GM11168 (cell line): ENCODE data around the gene PIK3C2B.

Source experiments
- in situ Hi-C: fragments of 300-500 bp; cut with MboI; formaldehyde crosslinking; loops from one replicate; pipeline ENCODE4 v1.12.0; 2022; ENCODE audit warnings: low sequenced_read_pairs; ENCODE audit not compliant: unreplicated experiment

The PIK3C2B gene

DNA sequence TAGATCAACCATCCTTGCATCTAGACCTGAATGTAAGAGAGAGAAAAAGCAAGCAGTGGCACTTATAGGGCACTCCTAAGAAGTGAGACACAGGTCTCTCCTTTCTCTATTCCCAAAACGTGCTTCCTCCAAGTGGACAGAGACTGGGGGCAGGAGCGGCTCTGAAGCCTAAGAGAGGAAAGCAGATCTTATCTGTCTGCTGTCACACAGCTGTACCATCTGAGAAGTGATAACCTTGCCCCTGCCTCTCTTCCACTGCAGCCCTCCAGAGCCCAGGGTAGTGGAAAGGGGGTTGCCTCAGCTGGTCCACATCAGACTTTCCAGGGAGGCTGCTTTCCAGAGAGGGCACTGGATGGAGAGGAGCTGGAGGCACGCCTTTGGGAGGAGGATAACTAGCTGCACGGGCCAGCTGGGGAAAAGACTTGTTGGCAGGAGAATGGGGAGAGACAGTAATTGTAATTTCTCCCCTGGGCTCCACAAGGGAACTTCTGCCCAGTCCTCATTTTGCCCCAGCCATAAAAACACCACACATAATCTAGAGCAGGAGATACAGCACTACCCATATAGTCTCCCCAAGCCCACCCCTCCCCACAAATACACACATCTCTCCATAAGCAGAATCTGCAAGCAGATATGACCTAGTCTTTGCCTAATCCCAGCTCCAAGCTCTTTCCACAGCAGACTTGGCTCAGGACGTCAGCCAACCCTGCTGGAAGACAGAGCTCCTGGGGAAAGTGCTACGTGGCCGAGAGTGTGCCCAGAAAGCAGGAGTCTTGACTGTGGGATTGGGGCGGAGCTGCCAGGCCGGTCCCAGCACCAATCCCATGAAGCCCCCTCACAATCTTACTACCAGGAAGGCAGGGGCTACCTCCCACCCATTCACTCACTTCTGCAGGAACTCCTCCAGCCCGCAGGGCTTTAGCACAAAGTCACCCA lies 31.2 kb downstream of the PIK3C2B start:
- in situ Hi-C loops, result no loop called here

DNA sequence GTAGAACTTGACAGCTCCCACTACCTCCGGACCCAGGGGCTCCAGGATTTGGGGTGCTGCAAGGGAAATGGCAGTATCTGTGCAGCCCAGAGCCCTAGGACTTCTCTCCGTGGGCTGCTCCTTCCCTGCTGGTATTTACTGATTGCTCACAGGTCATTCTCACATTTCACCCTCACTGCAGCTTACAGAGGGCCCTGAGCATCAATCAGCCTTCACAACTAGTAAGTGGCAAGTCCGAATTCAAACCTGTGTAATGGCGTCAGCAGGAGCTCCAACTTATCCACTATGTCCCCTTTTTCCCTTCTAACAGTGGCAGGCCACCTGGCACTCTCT lies 32.4 kb downstream of the PIK3C2B start:
- in situ Hi-C loops, result no loop called here

DNA sequence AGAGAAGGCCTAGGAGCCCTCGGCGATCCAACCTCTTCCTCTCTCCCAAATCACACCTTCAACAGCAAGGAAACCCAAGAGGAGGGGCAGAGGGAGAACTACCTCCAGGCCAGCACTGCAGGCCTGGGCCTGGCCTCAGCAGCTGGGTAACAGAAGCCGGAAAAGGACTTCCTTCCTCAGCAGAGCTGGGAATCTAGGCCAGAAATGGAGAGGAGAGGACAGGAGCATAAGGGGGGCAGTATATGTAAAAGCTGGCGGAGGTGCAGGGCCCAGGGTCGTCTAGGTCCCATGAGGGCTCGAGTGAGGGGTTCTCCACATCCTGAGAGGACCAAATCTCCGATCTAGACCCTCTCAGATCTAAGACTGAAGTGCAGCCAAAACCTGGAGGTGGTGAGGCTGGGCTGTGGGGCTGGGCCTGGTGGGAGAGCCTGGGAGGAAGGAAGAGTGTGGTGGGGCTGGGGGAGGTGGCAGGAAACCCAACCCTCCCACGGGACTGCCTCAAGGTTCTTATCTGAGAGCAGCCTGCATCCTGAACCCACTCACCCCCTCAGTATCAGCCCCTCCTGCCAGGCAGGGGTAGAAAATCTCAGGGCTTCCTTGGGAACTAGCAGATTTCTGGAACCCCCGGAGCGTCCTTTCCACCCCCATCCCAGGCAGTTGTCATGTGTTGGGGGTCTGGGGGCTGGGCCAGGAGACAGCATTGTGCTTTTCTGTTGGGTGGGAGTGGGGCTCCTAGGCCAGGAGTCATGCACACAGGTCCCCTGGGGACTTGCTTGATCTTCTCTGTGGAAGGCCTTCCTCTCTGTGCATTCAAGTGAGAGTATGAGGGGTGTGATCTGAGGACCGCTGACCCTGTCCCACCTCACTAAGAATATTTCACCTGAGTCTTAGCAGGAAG lies 33.0 kb downstream of the PIK3C2B start:
- in situ Hi-C loops, result no loop called here

DNA sequence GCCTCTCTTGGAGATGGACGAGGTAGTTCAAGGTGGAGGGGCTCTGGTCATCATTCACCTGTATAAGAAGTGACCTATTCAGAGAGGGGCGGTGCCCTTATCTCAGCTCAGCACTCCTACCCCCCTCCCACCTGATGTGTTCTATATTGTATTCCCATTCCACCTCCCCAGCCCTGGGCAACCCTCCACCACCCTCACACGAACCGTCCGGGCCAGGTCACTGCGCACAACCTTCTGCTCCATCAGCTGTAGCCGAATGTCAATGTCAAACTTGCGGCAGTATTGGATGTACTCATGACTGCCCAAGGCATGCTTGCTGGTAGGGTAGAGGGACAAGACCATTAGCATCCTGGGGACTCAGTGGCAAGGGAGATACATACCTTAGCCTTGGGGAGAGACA lies 34.3 kb downstream of the PIK3C2B start:
- in situ Hi-C loops, result no loop called here

DNA sequence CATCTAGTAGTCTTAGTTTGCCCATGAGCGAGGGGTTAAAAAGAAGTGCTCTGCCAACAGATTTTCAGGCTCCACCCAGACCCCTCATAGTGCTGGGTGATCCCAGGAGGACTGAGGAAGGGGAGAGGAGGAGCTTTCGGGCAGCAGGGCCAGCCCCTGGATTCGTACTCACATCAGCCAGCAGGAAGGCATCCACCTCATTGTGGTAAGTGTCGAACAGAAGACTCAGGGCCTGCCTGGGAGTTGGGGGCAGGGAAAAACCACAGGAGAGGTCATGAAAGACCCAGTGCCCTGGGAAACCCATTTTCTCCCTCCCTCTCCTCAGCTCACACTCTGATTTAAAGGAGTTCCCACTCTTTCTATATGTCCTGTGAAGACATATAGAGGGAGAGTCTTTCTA lies 34.9 kb downstream of the PIK3C2B start:
- in situ Hi-C loops, result no loop called here

DNA sequence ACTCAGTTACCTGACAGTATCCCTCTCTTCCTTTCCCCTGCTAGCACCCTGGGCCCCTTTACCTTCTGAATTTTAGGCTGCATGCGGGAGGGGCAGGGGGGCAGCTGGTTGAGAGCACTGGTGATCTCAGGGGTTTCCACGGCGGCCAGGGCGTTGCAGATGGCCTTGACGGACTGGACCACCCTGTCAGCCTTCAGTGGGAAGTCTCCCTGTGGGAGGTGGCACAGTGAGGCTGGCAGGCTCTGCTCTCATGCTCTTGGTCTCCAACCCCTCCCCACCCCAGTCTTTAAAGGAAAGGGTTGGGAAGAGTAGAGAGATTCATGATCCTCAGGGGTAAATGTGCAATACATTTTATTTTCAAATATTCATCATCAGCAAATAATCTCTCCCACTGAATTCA lies 36.9 kb downstream of the PIK3C2B start:
- in situ Hi-C loops, result no loop called here

DNA sequence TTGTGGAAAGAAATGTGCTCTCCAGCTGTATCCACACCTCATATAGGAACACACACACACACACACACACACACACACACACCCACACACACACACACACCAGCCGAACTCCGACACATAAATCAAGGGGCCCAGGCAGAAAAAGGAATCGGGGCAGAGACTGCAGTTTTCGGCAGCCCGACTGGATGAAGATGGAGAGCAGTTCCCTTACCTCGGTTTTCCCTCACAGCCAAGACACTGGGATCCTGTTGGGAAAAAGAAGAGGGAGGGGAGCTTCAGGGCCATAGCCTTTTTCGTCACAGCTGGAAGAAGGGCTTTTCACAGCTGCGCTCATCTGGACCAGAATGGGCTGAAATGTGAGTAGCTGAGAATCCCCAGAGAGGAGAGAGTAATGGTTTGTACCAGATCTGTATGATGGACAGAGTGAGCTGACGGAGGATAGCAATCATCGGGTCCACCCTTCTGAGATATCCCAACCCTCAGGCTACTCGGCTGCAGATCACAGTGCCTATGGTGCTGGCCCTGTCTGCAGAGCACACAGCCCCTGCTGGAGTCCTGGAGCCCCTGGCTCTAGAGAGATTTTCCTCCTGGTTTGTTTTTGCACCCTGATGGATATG lies 37.7 kb downstream of the PIK3C2B start:
- in situ Hi-C loops, result no loop called here

DNA sequence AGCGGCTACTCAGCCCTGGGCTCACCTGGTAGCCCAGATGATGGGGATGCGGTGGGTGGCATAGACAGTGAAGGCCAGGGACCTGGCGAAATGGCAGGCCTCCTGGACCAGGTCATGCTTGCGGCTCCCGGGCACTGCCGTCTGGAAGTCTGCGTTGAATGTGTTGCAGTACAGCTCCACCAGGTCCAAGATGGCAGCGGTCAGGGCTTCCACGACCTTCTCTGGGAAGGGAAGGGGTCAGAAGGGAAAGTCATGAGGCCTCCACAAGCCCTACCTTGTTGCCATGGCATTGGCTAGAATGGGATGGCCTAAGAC lies 38.8 kb downstream of the PIK3C2B start:
- in situ Hi-C loops, result no loop called here

DNA sequence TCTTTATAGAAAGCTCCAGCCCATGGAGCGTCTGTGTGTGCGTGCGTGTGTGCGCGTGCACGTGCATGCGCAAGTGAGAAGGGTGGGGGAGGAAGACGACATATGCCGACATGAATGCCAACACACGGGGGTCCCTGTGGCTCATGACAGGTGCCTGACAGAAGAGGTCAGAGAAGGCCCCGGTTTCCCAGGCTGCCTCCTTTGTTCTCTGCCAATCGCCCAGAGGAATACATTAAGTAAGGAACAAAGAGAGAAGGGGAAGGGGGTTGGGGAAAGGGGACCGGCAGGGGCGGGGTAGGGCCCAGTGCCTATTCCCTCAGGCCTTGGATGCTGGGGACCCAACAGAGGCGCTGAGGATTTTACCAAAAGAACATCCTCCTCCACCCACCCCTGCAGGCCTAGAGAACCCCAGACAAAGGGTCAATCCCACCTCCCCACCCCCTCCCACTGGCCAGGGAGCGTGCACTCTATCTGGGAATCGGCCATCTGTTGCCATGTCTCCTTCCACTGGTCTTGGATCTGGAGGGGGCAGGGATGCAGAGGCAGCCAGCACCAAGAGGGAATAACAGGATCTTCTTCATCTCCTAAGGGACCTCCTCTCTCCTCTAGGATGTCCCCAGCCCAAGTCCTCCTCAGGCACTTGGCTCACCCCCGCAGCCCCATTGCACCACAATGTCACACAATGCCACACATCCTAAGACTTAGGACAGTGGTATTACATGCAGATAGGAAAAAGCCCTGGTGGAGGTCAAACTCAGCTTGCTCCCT lies 39.4 kb downstream of the PIK3C2B start:
- in situ Hi-C loops, result no loop called here

DNA sequence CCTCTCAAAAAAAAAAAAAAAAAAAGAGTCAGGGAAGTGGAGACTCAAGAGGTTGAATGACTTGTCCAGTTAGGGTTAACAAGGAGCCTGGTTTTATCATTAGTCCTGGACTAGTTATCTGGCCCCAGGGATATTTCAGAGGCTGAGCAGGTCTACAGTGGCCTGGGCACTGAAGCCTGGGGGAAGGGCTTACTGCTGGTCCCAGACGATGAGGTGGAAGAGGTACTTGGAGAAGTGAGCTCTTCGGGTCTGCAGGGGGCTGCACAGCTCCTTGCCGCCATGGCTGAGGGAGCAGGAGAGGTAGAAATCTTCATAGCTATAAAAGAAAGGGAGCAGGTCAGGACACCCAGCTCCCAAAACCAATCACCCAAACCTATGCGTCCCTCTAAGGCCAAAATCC lies 40.1 kb downstream of the PIK3C2B start:
- in situ Hi-C loops, result no loop called here

DNA sequence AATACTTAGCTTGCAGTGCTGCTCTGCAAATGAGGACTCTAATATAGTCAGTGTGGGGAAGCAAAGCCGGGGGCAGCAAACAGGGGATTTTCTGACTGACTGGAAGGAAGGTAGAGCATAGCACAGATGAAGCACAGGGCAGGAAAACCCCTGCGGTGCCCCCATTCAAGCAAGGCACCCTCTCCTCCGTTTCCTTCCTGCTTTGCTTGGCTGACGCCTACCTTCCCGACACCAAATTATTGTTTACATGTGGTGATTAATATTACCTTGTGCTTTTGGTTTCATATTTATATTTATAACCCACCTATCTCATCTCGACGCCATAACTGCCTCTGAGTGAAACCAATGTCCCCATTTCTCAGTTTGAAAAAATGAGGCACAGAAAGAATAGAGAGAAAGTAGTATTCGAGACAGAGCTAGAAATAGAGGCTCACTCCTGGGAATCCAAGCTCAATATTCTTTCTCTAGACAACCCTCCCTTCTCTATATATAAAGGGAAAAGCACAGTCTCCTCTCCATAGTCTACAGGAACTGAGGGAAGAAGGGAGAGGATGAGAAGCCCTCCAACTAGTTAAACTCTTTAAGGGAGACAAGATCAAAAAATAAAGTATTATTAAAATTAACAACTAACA lies 41.3 kb downstream of the PIK3C2B start:
- in situ Hi-C loops, result no loop called here

DNA sequence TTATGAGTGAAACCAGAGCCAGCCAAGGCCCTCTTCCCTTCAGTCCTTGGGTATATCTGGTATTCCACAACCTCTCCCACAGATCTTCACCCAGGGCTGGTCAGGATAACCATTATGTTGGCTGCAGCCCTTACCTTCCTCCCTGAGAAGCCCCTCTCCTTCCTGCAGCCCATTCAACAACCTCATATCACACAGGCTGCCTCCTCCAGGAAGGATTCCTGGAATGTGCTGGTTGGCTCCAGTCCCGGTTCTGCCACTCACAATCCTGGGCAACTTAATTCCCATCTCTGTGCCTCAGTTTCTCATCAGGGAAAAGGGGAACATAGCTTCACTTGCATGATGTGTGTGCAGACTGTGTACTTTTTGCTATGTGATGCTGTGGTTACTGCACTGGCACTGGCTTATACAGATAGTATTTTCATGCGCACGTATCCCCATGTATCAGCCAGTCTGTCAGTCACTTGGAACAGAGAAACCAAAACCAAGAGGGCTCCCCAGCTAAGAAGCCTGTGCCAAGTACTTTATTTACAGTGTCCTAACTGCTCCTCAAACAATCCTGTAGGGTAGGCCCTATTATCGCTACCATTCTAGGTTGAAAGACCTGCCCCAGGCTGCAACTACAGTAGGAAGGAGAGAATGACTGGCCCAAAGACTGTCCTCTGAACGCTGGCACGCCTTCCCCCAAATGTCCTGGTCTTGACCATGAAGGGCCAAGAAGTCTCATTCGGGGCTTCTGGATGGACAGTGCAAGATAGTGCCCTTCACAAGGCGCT lies 43.1 kb downstream of the PIK3C2B start:
- in situ Hi-C loops, result no loop called here

DNA sequence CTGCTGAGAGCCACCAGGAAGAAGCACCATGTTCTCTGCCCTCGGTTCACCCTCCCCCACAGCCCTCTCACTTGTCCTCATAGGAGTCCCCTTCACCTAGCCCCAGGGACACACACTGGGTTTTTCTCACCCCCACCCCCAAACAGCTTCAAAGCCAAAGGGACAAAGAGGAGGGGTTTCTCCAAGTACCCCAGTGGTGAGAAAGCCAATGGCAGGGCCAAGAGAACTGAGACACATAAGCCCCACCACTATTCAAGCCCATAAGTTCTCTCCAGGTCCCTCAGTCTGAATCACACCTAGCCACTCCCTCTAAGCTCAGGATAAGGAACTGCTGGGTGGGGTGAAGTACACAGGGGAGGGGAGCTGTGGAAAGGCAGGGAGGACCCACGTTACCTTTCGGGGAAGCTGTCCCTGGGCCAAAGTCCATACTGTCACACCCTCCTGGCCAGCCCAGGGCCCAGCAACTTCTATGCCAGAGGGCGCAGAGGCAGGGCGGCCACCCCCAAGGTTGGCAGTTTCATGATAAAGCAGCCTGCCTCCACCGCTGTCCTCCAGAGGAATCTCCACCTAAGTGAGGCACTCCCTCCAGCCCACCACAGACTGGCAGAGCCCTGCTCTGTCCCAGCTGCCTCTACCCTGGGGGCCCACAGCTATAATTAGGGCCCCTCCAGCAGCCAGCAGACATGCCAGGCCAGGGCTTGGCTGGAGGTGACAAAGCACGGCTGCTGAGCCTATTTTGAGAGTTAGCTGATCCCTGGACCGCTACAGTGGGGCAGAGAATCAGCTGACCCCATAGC lies 43.9 kb downstream of the PIK3C2B start:
- in situ Hi-C loops, result no loop called here

DNA sequence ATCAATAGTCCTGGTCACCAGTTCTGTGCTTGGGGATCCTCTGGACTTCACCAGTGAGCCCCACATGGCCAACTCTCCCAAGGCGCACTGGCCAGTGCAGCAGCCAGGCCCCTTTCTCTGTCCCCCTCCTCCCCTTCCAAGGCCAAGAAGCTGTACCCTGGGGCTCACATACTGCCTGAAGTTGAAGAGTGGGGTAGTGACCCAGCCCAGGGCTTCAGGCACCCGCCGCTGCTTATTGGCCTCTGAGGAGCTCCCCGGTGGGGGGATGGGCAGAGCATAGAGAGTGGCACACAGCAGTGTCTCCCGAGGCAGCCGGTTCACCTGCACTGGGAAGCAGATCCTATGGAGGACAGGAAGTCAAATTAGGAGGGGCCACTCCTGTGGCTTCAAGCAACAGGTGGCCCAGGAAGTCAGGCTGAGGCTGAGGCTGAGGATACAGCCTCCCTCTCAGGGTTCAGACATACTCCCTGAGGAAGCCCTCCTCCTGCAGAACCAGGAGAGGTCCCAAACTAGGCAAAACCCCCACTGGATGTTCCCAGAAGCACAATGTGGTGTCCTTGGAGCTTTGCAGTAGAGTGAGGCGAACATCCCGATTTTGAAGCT lies 44.8 kb downstream of the PIK3C2B start:
- in situ Hi-C loops, result loop anchor here (5.0 kb wide), 1 partner anchor 53 kb away; no protein-coding TSS in a partner anchor

DNA sequence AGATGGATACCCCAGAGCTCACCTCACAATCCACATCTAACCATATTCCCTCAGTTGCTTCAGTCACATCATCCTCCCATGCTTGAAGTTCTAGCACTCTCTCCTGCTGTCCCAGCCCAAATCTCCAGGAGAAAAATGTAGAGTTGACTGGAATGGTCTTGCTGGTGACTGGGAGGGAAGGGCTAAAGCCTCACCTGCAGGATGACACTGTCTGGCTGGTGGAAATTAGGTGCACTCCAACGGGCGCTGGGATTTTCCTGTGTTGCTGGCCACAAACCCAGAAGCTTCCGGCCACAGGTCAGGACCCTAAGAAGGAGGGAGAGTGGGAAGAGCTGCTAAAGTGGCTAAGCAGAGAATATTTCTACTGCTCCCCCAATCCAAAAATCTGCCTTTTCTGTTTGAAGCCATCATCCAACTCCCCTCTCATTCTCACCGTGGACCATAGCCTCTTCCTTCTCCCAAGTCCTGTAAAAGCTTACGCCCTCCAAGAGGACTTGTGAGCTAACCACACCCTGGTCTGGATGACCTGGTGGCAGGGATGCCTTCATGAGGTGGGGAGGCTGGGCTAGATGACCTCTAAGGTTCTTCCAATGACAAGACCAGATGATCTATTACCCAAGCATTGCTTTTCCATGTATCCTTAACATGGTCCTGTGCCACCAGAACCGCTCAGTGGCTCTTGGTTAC lies 45.5 kb downstream of the PIK3C2B start:
- in situ Hi-C loops, result loop anchor here (5.0 kb wide), 1 partner anchor 53 kb away; no protein-coding TSS in a partner anchor

DNA sequence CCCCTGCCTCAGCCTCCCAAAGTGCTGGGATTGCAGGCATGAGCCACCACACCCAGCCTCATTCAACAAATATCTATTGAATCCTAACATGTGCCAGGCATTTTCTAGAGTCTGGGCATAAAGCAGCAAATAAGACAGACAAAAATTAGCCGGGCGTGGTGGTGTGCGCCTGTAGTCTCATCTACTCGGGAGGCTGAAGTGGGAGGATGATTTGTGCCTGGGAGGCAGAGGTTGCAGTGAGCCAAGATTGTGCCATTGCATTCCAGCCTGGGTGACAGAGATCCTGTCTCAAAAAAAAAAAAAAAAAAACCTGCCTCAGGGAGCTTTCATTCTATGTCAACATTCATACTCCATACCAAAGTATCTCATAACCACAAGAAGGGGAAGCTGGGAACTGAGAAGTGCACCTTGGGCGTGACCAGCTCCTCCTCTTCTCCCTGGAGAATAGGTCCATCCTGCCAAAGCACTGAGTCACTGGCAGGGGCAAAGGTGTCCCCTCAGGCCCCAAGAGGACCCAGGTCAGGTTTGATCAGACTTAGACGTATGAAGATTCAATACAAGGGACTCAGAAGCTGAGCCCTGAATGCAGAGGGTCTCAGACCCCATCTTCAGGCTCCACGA lies 46.2 kb downstream of the PIK3C2B start:
- in situ Hi-C loops, result loop anchor here (5.0 kb wide), 1 partner anchor 54 kb away; no protein-coding TSS in a partner anchor

DNA sequence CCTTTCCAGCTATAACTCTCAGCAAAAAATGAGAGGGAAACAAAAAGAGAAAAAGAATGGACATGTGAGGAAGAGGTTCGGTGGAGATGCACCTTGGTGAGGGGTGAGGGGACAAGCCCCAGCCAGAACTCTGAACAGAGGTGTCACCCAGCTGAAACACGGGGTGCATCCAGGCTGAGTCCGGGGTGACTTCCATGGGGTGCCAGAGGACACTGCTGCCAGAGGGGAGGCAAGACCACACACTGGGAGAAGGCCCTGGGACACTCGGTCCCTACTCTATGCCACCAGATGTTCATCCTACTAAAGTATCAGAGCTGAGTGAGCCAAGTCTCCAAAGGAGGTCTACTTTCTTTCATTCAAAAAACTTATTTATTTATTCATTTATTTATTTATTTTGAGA lies 46.9 kb downstream of the PIK3C2B start:
- in situ Hi-C loops, result loop anchor here (5.0 kb wide), 1 partner anchor 55 kb away; no protein-coding TSS in a partner anchor
